WTC11 (cell line): ENCODE measurements around the gene COX10. TPM values are rescaled to one million over a fixed set of nuclear protein-coding genes. Genes with fewer than 3 reads are reported as not detected.

Experiments
- ATAC-seq: fragments of 200-7000 bp; cut with Tn5 transposase; 2 replicates; pipeline ENCODE4 v1.10.0; 2021; ENCODE audit warnings: mild to moderate bottlenecking, moderate library complexity
- CTCF ChIA-PET: fragments of 300-600 bp; sonication (Branson Sonifier 250); formaldehyde crosslinking; loops from one replicate; lab custom pipeline; 2021; ENCODE audit warnings: antibody characterized with exemption; lab: Charles Lee
- POLR2A ChIA-PET: fragments of 350-600 bp; sonication (Branson Sonifier 250); formaldehyde crosslinking; loops from one replicate; lab custom pipeline; 2021; ENCODE audit warnings: antibody characterized with exemption; lab: Charles Lee
- DNase-seq: peaks from one replicate; pipeline ENCODE4 v3.0.0; 2021; ENCODE audit warnings: low spot score
- H3K27ac Mint-ChIP-seq: 2 replicates; pipeline ENCODE4 v1.8.0; 2021; ENCODE audit warnings: mixed read lengths
- H3K27me3 Mint-ChIP-seq: 2 replicates; pipeline ENCODE4 v1.8.0; 2021; ENCODE audit warnings: low read depth, mild to moderate bottlenecking, moderate library complexity, mixed read lengths
- H3K36me3 Mint-ChIP-seq: 2 replicates; pipeline ENCODE4 v1.8.0; 2021; ENCODE audit warnings: mixed read lengths
- H3K4me1 Mint-ChIP-seq: 2 replicates; pipeline ENCODE4 v1.8.0; 2022; ENCODE audit warnings: mixed read lengths
- H3K4me3 Mint-ChIP-seq: 2 replicates; pipeline ENCODE4 v1.8.0; 2021; ENCODE audit warnings: mild to moderate bottlenecking, moderate library complexity, mixed read lengths
- H3K9me3 Mint-ChIP-seq: 2 replicates; pipeline ENCODE4 v1.8.0; 2021; ENCODE audit warnings: mixed read lengths
- CDX4 ChIP-seq: fragments of 250-450 bp; sonication (Bioruptor Pico); IDR thresholded peaks from 2 replicates; pipeline ENCODE4 v1.9.0; 2021; ENCODE audit warnings: moderate library complexity, mild to moderate bottlenecking, inconsistent platforms, borderline replicate concordance
- CREM ChIP-seq: sonication (generic); formaldehyde crosslinking; IDR thresholded peaks from 2 replicates; pipeline ENCODE4 v1.8.1; 2022; ENCODE audit warnings: mild to moderate bottlenecking, missing genetic modification reagents, moderate library complexity
- ERG ChIP-seq: fragments of 250-450 bp; sonication (Bioruptor Pico); IDR thresholded peaks from 2 replicates; pipeline ENCODE4 v1.8.0; 2021; ENCODE audit warnings: mild to moderate bottlenecking
- ETV6 ChIP-seq: sonication (generic); formaldehyde crosslinking; IDR thresholded peaks from 2 replicates; pipeline ENCODE4 v1.8.1; 2022; ENCODE audit warnings: mild to moderate bottlenecking, missing genetic modification reagents
- FOXP1 ChIP-seq: sonication (generic); formaldehyde crosslinking; IDR thresholded peaks from 2 replicates; pipeline ENCODE4 v1.8.0; 2022; ENCODE audit warnings: missing genetic modification reagents, mild to moderate bottlenecking, moderate library complexity, borderline replicate concordance
- FOXP4 ChIP-seq: sonication (generic); formaldehyde crosslinking; IDR thresholded peaks from 2 replicates; pipeline ENCODE4 v1.8.0; 2022; ENCODE audit warnings: mild to moderate bottlenecking, missing genetic modification reagents
- GABPB1 ChIP-seq: sonication (generic); formaldehyde crosslinking; IDR thresholded peaks from 2 replicates; pipeline ENCODE4 v1.8.1; 2023; ENCODE audit warnings: mild to moderate bottlenecking, missing genetic modification reagents
- IRF2 ChIP-seq: sonication (generic); formaldehyde crosslinking; IDR thresholded peaks from 2 replicates; pipeline ENCODE4 v1.8.0; 2022; ENCODE audit warnings: low read depth, missing genetic modification reagents, borderline replicate concordance
- JAZF1 ChIP-seq: fragments of 250-450 bp; sonication (Bioruptor Pico); IDR thresholded peaks from 2 replicates; pipeline ENCODE4 v1.9.0; 2021; ENCODE audit warnings: moderate library complexity, mild to moderate bottlenecking, inconsistent platforms
- JUN ChIP-seq: sonication (generic); formaldehyde crosslinking; IDR thresholded peaks from 2 replicates; pipeline ENCODE4 v1.8.0; 2023; ENCODE audit warnings: mild to moderate bottlenecking, missing genetic modification reagents
- KAT7 ChIP-seq: sonication (generic); formaldehyde crosslinking; IDR thresholded peaks from 2 replicates; pipeline ENCODE4 v1.8.1; 2023; ENCODE audit warnings: missing genetic modification reagents, mild to moderate bottlenecking, borderline replicate concordance
- NR1H2 ChIP-seq: sonication (generic); formaldehyde crosslinking; IDR thresholded peaks from 2 replicates; pipeline ENCODE4 v1.9.0; 2021; ENCODE audit warnings: mild to moderate bottlenecking, moderate library complexity, missing genetic modification reagents
- PREB ChIP-seq: sonication (generic); formaldehyde crosslinking; IDR thresholded peaks from 2 replicates; pipeline ENCODE4 v1.8.1; 2022; ENCODE audit warnings: mild to moderate bottlenecking, missing genetic modification reagents, moderate library complexity, borderline replicate concordance
- PRRX2 ChIP-seq: fragments of 250-450 bp; sonication (Bioruptor Pico); IDR thresholded peaks from 2 replicates; pipeline ENCODE4 v1.8.0; 2021; ENCODE audit warnings: mild to moderate bottlenecking
- STAT6 ChIP-seq: sonication (generic); formaldehyde crosslinking; conservative IDR thresholded peaks from 2 replicates; pipeline ENCODE4 v1.8.1; 2023; ENCODE audit warnings: mild to moderate bottlenecking, low read depth, missing genetic modification reagents, moderate library complexity
- TCF7 ChIP-seq: sonication (generic); formaldehyde crosslinking; IDR thresholded peaks from 2 replicates; pipeline ENCODE4 v1.8.0; 2022; ENCODE audit warnings: mild to moderate bottlenecking, low read depth, missing genetic modification reagents, moderate library complexity
- TP53 ChIP-seq: sonication (generic); formaldehyde crosslinking; IDR thresholded peaks from 2 replicates; pipeline ENCODE4 v1.8.1; 2023; ENCODE audit warnings: mild to moderate bottlenecking, missing genetic modification reagents
- ZBTB43 ChIP-seq: sonication (generic); formaldehyde crosslinking; IDR thresholded peaks from 2 replicates; pipeline ENCODE4 v1.8.1; 2023; ENCODE audit warnings: mild to moderate bottlenecking, missing genetic modification reagents
- ZNF263 ChIP-seq: sonication (generic); formaldehyde crosslinking; IDR thresholded peaks from 2 replicates; pipeline ENCODE4 v1.8.1; 2022; ENCODE audit warnings: low read depth, mild to moderate bottlenecking, moderate library complexity, missing genetic modification reagents
- ZNF396 ChIP-seq: fragments of 250-450 bp; sonication (Bioruptor Pico); IDR thresholded peaks from 2 replicates; pipeline ENCODE4 v1.8.0; 2021; ENCODE audit warnings: mild to moderate bottlenecking, moderate library complexity, borderline replicate concordance
- ZNF512 ChIP-seq: sonication (generic); formaldehyde crosslinking; IDR thresholded peaks from 2 replicates; pipeline ENCODE4 v1.8.1; 2022; ENCODE audit warnings: missing genetic modification reagents, borderline replicate concordance
- total RNA-seq: library from RNA; stranded (reverse); gene quantifications from 3 replicates; pipeline ENCODE4 v1.2.3, GENCODE V29; 2021

Gene COX10
- total RNA-seq, 1 experiment from 2014 or later: 22.0 TPM

GRCh38 chr17:14150619-14151018, 81.3 kb downstream of the COX10 start (continued):
- TF ChIP-seq ZBTB43 (no peak), IRF2 (CRISPR knock-in tag) (no peak), TP53 (no peak), STAT6 (CRISPR knock-in tag) (no peak)

GRCh38 chr17:14152721-14153120, 83.4 kb downstream of the COX10 start:
- DNase-seq: no peak
- TF ChIP-seq ZNF396 (CRISPR knock-in tag) (no peak), ETV6 (no peak), NR1H2 (no peak), ERG (CRISPR knock-in tag) (no peak), CDX4 (CRISPR knock-in tag) (no peak), FOXP4 (CRISPR knock-in tag) (no peak), JAZF1 (CRISPR knock-in tag) (no peak), JUN (no peak), TP53 (no peak), GABPB1 (CRISPR knock-in tag) (no peak), CREM (no peak), TCF7 (CRISPR knock-in tag) (no peak), PRRX2 (CRISPR knock-in tag) (no peak), ZNF512 (CRISPR knock-in tag) (no peak), KAT7 (CRISPR knock-in tag) (no peak), IRF2 (CRISPR knock-in tag) (no peak), FOXP1 (no peak), ZNF263 (CRISPR knock-in tag) (no peak), PREB (CRISPR knock-in tag) (no peak)
- ChIA-PET CTCF (no interaction called here), POLR2A (no interaction called here)
- Mint-ChIP-seq H3K27me3 (no peaks in the 10 kb centered on the region), H3K36me3 (no peaks in the 10 kb centered on the region), H3K27ac (no peak overlapping the region), H3K4me3 (no peak overlapping the region), H3K4me1 (no peaks in the 10 kb centered on the region; the same call in 1 of the 2 replicates), H3K9me3 (no peaks in the 10 kb centered on the region)
- ATAC-seq: no peak
